Putamen (tissue), 1 donor: ENCODE data around the gene CPTP.

Experiments used
- DNase-seq: peaks from one replicate; pipeline ENCODE4 v3.0.0-alpha.2; 2016; ENCODE audit warnings: low spot score

Gene CPTP

GRCh38 chr1:1319646-1319941 lies 5.0 kb upstream of the CPTP start:
- no peak for DNase-seq

GRCh38 chr1:1320666-1321448 lies 3.7 kb upstream of the CPTP start:
- DNase-seq: no peak

GRCh38 chr1:1321477-1321876 lies 3.1 kb upstream of the CPTP start:
- no peak for DNase-seq

- DNase-seq: no peak
Observed at GRCh38 chr1:1322418-1322817, 2.2 kb upstream of the CPTP start.

GRCh38 chr1:1322952-1323351 lies 1.6 kb upstream of the CPTP start:
- no peak for DNase-seq

- DNase-seq: no peak
Observed at GRCh38 chr1:1324084-1324523, 498 bp upstream of the CPTP start.

GRCh38 chr1:1325288-1326074 lies 879 bp downstream of the CPTP start:
- no peak for DNase-seq

GRCh38 chr1:1326075-1326605 lies 1.5 kb downstream of the CPTP start:
- DNase-seq: no peak

- no peak for DNase-seq
Observed at GRCh38 chr1:1327291-1327690, 2.7 kb downstream of the CPTP start.

- no peak for DNase-seq
Observed at GRCh38 chr1:1328254-1328653, 3.7 kb downstream of the CPTP start.

- DNase-seq: no peak
Observed at GRCh38 chr1:1329304-1330210, 5.0 kb downstream of the CPTP start.

- no peak for DNase-seq
Observed at GRCh38 chr1:1330366-1331067, 5.9 kb downstream of the CPTP start.

GRCh38 chr1:1331068-1331965 lies 6.7 kb downstream of the CPTP start, which contains the start of gene TAS1R3:
TSS of gene TAS1R3 (plus strand) at chr1:1331280. CDS start at chr1:1331346, 66 bp downstream.
- no peak for DNase-seq

GRCh38 chr1:1332031-1332755 lies 7.6 kb downstream of the CPTP start:
- DNase-seq: no peak

GRCh38 chr1:1332774-1333480 lies 8.3 kb downstream of the CPTP start:
- no peak for DNase-seq

GRCh38 chr1:1333551-1334241 lies 9.1 kb downstream of the CPTP start:
- DNase-seq: no peak

GRCh38 chr1:1334835-1335234 lies 10.2 kb downstream of the CPTP start:
- no peak for DNase-seq

- no peak for DNase-seq
Observed at GRCh38 chr1:1335283-1335682, 10.7 kb downstream of the CPTP start.
